NB4 (cell line): ENCODE results near the gene CHST11.

Source experiments
- CTCF ChIP-seq: IDR thresholded peaks from one replicate; pipeline ENCODE4 v1.5.1; 2012; ENCODE audit warnings: low read depth, low read length
- MAX ChIP-seq: IDR thresholded peaks from 2 replicates; pipeline ENCODE4 v1.6.1; 2011; ENCODE audit warnings: low read depth, low read length
- MYC ChIP-seq: IDR thresholded peaks from 2 replicates; pipeline ENCODE4 v1.6.1; 2011; ENCODE audit warnings: low read depth, low read length
- POLR2A ChIP-seq: IDR thresholded peaks from 2 replicates; pipeline ENCODE4 v1.6.1; 2011; ENCODE audit warnings: mild to moderate bottlenecking; ENCODE audit not compliant: insufficient read length; ENCODE audit errors: extremely low read depth

- TF ChIP-seq CTCF: no peak
- TF ChIP-seq MAX: no peak
- TF ChIP-seq POLR2A: no peak
- no peak for TF ChIP-seq MYC
These were observed 175.1 kb downstream of the CHST11 start for GRCh38 chr12:104631867-104632266.
